ENCODE data around the gene TNNI2.

TNNI2 gene

DNA sequence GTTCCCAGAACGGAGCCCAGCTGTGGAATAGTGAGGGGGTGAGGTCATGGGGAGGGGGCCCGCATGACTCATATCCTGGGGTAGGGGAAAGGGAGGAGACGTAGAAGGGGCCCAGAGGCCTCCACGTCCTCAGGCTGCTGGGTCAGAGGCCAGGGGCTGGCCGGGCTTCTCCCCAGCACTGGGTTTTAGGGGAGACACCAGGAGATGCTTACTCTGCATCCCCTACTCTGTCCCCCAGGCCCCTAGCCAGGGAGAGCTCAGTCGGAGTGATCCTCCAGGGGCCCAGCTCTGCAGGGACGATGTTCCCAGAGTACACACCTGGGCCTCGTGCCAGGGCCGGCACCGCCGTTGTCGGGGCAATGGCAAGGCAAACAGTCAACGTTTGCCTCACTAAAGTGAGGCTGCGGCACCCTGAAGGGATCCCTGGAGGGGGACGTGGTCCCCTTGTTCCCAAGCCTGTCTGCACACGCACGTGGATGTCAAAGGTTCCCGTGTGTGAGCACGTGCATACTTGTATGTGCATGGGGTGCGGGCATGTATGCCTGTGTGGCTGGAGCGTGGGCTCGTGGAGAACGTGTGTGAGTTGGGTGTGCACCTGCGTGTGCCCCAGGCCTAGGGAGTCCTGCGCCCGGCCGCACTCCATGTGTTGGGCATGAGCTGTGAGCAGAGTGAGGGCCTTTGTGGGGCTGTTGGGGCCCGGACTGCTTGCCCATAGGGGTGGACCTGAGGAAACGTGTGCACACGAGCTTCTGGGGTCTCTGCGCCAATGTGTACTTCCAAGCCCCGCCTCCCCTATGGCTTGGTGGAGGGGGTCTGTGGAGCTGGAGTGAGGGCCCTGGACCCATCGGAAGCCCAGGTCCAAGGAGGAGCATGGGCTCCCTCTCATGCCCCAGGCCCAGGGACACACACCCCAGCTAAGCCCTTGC lies 38.7 kb downstream of the TNNI2 start:
- no peak overlapping the region for H3K4me3 ChIP-seq (ENCODE audit: low read depth, low read length)
- TF ChIP-seq, protein P1, sequence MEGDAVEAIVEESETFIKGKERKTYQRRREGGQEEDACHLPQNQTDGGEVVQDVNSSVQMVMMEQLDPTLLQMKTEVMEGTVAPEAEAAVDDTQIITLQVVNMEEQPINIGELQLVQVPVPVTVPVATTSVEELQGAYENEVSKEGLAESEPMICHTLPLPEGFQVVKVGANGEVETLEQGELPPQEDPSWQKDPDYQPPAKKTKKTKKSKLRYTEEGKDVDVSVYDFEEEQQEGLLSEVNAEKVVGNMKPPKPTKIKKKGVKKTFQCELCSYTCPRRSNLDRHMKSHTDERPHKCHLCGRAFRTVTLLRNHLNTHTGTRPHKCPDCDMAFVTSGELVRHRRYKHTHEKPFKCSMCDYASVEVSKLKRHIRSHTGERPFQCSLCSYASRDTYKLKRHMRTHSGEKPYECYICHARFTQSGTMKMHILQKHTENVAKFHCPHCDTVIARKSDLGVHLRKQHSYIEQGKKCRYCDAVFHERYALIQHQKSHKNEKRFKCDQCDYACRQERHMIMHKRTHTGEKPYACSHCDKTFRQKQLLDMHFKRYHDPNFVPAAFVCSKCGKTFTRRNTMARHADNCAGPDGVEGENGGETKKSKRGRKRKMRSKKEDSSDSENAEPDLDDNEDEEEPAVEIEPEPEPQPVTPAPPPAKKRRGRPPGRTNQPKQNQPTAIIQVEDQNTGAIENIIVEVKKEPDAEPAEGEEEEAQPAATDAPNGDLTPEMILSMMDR (IDR thresholded peaks at IDR 0.05; ENCODE audit: low read depth, low read length), result no peak

GRCh38 chr11:1878137-1879031 lies 39.6 kb downstream of the TNNI2 start:
- no peak overlapping the region for H3K4me3 ChIP-seq (ENCODE audit: low read depth, low read length)
- TF ChIP-seq, protein P1 (IDR thresholded peaks at IDR 0.05; ENCODE audit: low read depth, low read length), result no peak

DNA sequence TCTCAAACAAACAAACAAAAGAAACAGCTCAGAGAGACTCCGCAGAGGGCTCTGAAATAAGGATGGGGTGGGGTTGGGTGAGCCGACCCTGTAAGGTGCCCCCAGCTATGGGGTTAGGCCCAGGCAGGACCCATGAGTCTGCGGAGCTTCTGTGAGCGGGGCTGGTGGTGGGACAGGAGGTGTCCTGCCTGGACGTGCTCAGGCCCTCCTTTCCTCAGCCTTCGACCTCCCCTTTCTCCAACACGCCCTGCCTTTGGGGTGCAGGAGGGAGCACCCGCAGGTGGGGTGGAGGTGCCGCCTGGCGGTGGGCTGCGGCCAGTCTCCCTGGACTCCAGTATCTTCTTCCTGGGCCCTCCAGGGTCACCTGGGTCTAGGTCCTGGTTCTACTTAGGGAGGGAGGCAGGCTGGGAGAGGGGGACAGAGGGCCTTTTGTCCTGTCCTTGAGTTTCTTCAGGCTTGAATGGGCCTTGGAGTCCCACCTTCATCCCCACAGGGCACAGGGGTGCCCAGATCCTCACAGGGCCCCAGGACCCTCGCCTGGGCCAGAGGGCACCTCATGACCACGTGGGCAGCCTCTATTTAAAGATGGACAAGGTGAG lies 40.7 kb downstream of the TNNI2 start:
- TF ChIP-seq, protein P1 (IDR thresholded peaks at IDR 0.05; ENCODE audit: low read depth, low read length), result no peak
- H3K4me3 ChIP-seq (ENCODE audit: low read depth, low read length), result no peak overlapping the region

GRCh38 chr11:1879941-1880720 lies 41.4 kb downstream of the TNNI2 start:
- TF ChIP-seq, protein P1 (IDR thresholded peaks at IDR 0.05; ENCODE audit: low read depth, low read length), result no peak
- H3K4me3 ChIP-seq (ENCODE audit: low read depth, low read length), result no peak overlapping the region

- no peak overlapping the region for H3K4me3 ChIP-seq (ENCODE audit: low read depth, low read length)
- TF ChIP-seq, protein P1 (IDR thresholded peaks at IDR 0.05; ENCODE audit: low read depth, low read length), result no peak
Observed at GRCh38 chr11:1880746-1881441, 42.1 kb downstream of the TNNI2 start.
